Measurements from ENCODE around the gene ZNF831.

DNA sequence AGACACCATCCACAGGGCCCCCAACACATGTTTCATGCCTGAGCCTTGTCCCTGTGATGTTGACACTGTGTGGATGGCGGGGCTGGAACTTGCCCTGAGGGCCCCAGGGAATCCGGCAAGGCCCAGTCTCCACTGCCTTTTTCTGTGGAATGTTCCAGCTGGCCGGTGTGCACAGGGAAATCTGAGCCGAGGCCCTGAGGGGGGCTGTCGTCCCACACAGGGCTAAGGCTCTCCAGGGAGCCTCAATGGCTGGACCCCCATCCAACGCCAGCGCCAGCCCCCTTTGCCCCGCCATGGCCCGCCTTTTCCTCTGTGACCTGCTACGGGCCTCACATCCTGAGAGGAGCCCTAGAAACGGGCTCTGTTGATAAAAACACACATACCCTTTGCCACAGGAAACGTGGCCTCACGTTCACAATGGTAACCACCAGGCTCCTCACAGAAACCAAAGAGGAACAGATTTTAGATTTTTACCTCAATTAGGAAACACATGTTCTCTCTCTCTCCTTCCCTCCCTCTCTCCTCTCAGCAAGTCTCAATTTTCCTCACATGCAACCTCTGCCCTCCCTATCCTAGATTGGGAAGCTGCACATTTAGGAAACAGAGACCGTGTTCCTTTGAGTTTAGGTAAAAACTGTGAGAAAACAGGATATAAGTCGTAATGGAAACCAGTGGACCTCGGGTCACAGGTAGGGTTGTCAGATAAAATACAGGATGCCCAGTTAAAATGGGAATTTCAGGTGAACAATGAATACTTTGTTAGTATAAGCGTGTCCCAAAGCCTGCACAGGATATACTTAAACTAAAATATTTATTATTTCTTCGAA lies 13.7 kb upstream of the ZNF831 start:
- TF ChIP-seq EZH2 (optimal IDR thresholded peaks at IDR 0.05; ENCODE audit: low read depth, low read length): no peak
- TF ChIP-seq, protein P1, sequence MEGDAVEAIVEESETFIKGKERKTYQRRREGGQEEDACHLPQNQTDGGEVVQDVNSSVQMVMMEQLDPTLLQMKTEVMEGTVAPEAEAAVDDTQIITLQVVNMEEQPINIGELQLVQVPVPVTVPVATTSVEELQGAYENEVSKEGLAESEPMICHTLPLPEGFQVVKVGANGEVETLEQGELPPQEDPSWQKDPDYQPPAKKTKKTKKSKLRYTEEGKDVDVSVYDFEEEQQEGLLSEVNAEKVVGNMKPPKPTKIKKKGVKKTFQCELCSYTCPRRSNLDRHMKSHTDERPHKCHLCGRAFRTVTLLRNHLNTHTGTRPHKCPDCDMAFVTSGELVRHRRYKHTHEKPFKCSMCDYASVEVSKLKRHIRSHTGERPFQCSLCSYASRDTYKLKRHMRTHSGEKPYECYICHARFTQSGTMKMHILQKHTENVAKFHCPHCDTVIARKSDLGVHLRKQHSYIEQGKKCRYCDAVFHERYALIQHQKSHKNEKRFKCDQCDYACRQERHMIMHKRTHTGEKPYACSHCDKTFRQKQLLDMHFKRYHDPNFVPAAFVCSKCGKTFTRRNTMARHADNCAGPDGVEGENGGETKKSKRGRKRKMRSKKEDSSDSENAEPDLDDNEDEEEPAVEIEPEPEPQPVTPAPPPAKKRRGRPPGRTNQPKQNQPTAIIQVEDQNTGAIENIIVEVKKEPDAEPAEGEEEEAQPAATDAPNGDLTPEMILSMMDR (IDR thresholded peaks at IDR 0.05; ENCODE audit: low read length): no peak
